K562 (cell line): ENCODE data around the gene CTTNBP2NL. TPM values are rescaled to one million over a fixed set of nuclear protein-coding genes. Genes with fewer than 3 reads are reported as not detected.
A peak's percentile ranks its signal among the peaks of the same experiment; 100 is the strongest.

Source experiments
- ATAC-seq: fragments of 200-7000 bp; cut with Tn5 transposase; 3 replicates; pipeline ENCODE4 v1.9.1; 2020; ENCODE audit warnings: moderate library complexity
- BruUV-seq: library from RNA; stranded (reverse); fragments of 400-500 nt; replicated peaks from 2 replicates; lab custom pipeline; 2021; lab: Mats Ljungman, UMichigan
- CTCF ChIA-PET: fragments of 300-600 bp; formaldehyde crosslinking; extraction: SDS; loops from one replicate; lab custom pipeline; 2021; ENCODE audit warnings: low intra/inter-chr PET ratio; lab: Yijun Ruan, JAX
- POLR2A ChIA-PET: fragments of 300-600, 350-650 bp; sonication (Branson Sonifier 250); formaldehyde crosslinking; extraction: SDS; loops from one replicate; lab custom pipeline; 2021; ENCODE audit warnings: antibody characterized with exemption, inconsistent platforms; lab: Yijun Ruan, JAX
- DNase-seq, 4 experiments: peaks; one replicate each; pipeline versions ENCODE4 v3.0.0 to v3.0.0-alpha.2; 2011 to 2018; ENCODE audit warnings: low spot score in 3 of 4, mixed read lengths in 3 of 4; ENCODE audit errors: extremely low read depth in 1 of 4
- FAIRE-seq: peaks from 2 replicates; lab custom pipeline; 2011; peaks lifted over from hg19 to GRCh38; lab: Jason Lieb, UNC
- H2AFZ ChIP-seq: 2 replicates; pipeline ENCODE4 v1.6.0; 2011; ENCODE audit warnings: low read depth, low read length, control low read depth, inconsistent platforms
- H3K27ac ChIP-seq: fragments of 200-600 bp; 3 replicates; pipeline ENCODE4 v1.8.0; 2011; ENCODE audit warnings: low read depth, mild to moderate bottlenecking, control low read depth, inconsistent platforms, low read length, moderate library complexity, mixed read lengths; ENCODE audit errors: extremely low read depth
- H3K27me3 ChIP-seq, 2 experiments: fragments of 300-600 bp in 1 of 2; 2 replicates in 1 of 2; 3 replicates in 1 of 2; pipeline versions ENCODE4 v1.6.0 to v1.8.0; 2011; ENCODE audit warnings: inconsistent platforms in 2 of 2, low read length in 2 of 2, mild to moderate bottlenecking in 1 of 2, mixed read lengths in 1 of 2, moderate library complexity in 1 of 2; ENCODE audit not compliant: control insufficient read depth in 2 of 2, insufficient read depth in 2 of 2
- H3K36me3 ChIP-seq: fragments of 300-600 bp; 3 replicates; pipeline ENCODE4 v1.8.0; 2011; ENCODE audit warnings: mild to moderate bottlenecking, low read length, inconsistent platforms; ENCODE audit not compliant: control insufficient read depth, insufficient read depth
- H3K4me1 ChIP-seq, 2 experiments: fragments of 200-600 bp in 1 of 2; replicated peaks in 1 of 2; 2 replicates in 1 of 2; 3 replicates in 1 of 2; pipeline versions ENCODE4 v1.5.1 to v1.8.0; 2011; ENCODE audit warnings: inconsistent platforms in 2 of 2, low read length in 2 of 2, mild to moderate bottlenecking in 1 of 2, mixed read lengths in 1 of 2, moderate library complexity in 1 of 2; ENCODE audit not compliant: control insufficient read depth in 2 of 2, insufficient read depth in 2 of 2
- H3K4me2 ChIP-seq: 2 replicates; pipeline ENCODE4 v1.6.1; 2011; ENCODE audit warnings: low read length, control low read depth, inconsistent platforms, mixed read lengths; ENCODE audit not compliant: insufficient read depth
- H3K4me3 ChIP-seq: fragments of 200-600 bp; sonication (generic), shearing (Covaris generic); 2 replicates; pipeline ENCODE4 v1.5.1; 2016; ENCODE audit warnings: control low read depth, inconsistent platforms
- H3K79me2 ChIP-seq: fragments of 200-600 bp; 3 replicates; pipeline ENCODE4 v1.8.0; 2011; ENCODE audit warnings: low read length, inconsistent platforms; ENCODE audit not compliant: control insufficient read depth, insufficient read depth
- H3K9ac ChIP-seq, 2 experiments: 2 replicates each; pipeline versions ENCODE4 v1.6.0 to v1.6.1; 2011; ENCODE audit warnings: low read depth in 2 of 2, low read length in 2 of 2, control low read depth in 1 of 2, inconsistent platforms in 1 of 2, mild to moderate bottlenecking in 1 of 2, mixed read lengths in 1 of 2; ENCODE audit not compliant: insufficient read depth in 1 of 2
- H3K9me1 ChIP-seq: one replicate; pipeline ENCODE4 v1.6.0; 2011; ENCODE audit warnings: inconsistent platforms, mild to moderate bottlenecking, low read length, moderate library complexity; ENCODE audit not compliant: control insufficient read depth, insufficient read depth
- H3K9me3 ChIP-seq: replicated peaks from 2 replicates; pipeline ENCODE4 v1.5.1; 2011; ENCODE audit warnings: low read depth, low read length, inconsistent platforms; ENCODE audit not compliant: control insufficient read depth, insufficient read depth
- H4K20me1 ChIP-seq: replicated peaks from 2 replicates; pipeline ENCODE4 v1.6.1; 2011; ENCODE audit warnings: low read length, inconsistent platforms, mixed read lengths; ENCODE audit not compliant: control insufficient read depth, insufficient read depth
- DACH1 ChIP-seq: fragments of 450-650 bp; IDR thresholded peaks from 2 replicates; pipeline ENCODE4 v1.6.1; 2018; ENCODE audit not compliant: partially characterized antibody
- GATAD2B ChIP-seq: fragments of 450-650 bp; IDR thresholded peaks from 2 replicates; pipeline ENCODE4 v1.6.1; 2017; ENCODE audit warnings: mild to moderate bottlenecking, borderline replicate concordance
- GTF2F1 ChIP-seq: IDR thresholded peaks from 2 replicates; pipeline ENCODE4 v1.6.1; 2011; ENCODE audit warnings: low read depth, low read length, improper control_type of control experiment
- HDAC1 ChIP-seq, 2 experiments: fragments of 450-650 bp; IDR thresholded peaks; 2 replicates each; pipeline ENCODE4 v1.6.1; 2016 to 2017; ENCODE audit warnings: inconsistent platforms in 1 of 2, mild to moderate bottlenecking in 1 of 2, moderate library complexity in 1 of 2
- HDAC3 ChIP-seq: fragments of 450-650 bp; IDR thresholded peaks from 2 replicates; pipeline ENCODE4 v1.6.1; 2018; ENCODE audit warnings: borderline replicate concordance, mild to moderate bottlenecking, moderate library complexity; ENCODE audit not compliant: partially characterized antibody
- KDM4B ChIP-seq, 2 experiments: fragments of 450-650 bp in 1 of 2; sonication (generic) in 1 of 2; IDR thresholded peaks; 2 replicates each; pipeline ENCODE4 v1.6.1; 2016 to 2017; ENCODE audit warnings: borderline replicate concordance in 2 of 2, antibody characterized with exemption in 1 of 2, low read depth in 1 of 2, mild to moderate bottlenecking in 1 of 2
- NCOA1 ChIP-seq: fragments of 450-650 bp; IDR thresholded peaks from 2 replicates; pipeline ENCODE4 v1.6.1; 2016; ENCODE audit warnings: low read depth
- NFIC ChIP-seq: fragments of 450-650 bp; IDR thresholded peaks from 2 replicates; pipeline ENCODE4 v1.6.1; 2017; ENCODE audit warnings: mild to moderate bottlenecking, inconsistent platforms
- NFRKB ChIP-seq: fragments of 450-650 bp; IDR thresholded peaks from 2 replicates; pipeline ENCODE4 v1.6.1; 2016; ENCODE audit warnings: low read depth
- PRMT5 ChIP-seq: sonication (generic); formaldehyde crosslinking; IDR thresholded peaks from 2 replicates; pipeline ENCODE4 v1.5.0; 2020; ENCODE audit warnings: missing genetic modification reagents
- ZBTB1 ChIP-seq: sonication (generic); formaldehyde crosslinking; IDR thresholded peaks from 2 replicates; pipeline ENCODE4 v1.8.1; 2023; ENCODE audit warnings: missing genetic modification reagents, low read depth, mild to moderate bottlenecking, borderline replicate concordance
- ZBTB2 ChIP-seq: fragments of 450-650 bp; IDR thresholded peaks from 2 replicates; pipeline ENCODE4 v1.6.1; 2016; ENCODE audit warnings: antibody characterized with exemption
- ZNF143 ChIP-seq: sonication (generic); formaldehyde crosslinking; IDR thresholded peaks from 2 replicates; pipeline ENCODE4 v1.9.0; 2022; ENCODE audit warnings: mild to moderate bottlenecking, missing genetic modification reagents
- ZNF224 ChIP-seq: sonication (generic); formaldehyde crosslinking; IDR thresholded peaks from 2 replicates; pipeline ENCODE4 v1.8.0; 2022; ENCODE audit warnings: mild to moderate bottlenecking, missing genetic modification reagents
- ZNF263 ChIP-seq: sonication (generic); formaldehyde crosslinking; IDR thresholded peaks from 2 replicates; pipeline ENCODE4 v1.8.0; 2022; ENCODE audit warnings: mild to moderate bottlenecking, missing genetic modification reagents, borderline replicate concordance
- WGBS: fragments of 100-300 bp; shearing (Covaris generic); methylation state at CpG from one replicate; pipeline ENCODE4 v1.1.6; 2016; ENCODE audit warnings: low coverage, mixed read lengths; ENCODE audit not compliant: insufficient coverage; ENCODE audit errors: missing lambda C conversion rate; 5-methylcytosine and 5-hydroxymethylcytosine counted together
- in situ Hi-C: fragments of 300-500 bp; cut with MboI; formaldehyde crosslinking; loops from 4 replicates; pipeline ENCODE4 v1.15.0; 2018; ENCODE audit warnings: inconsistent platforms, mixed read lengths
- intact Hi-C: fragments of 100-400 bp; cut with micrococcal nuclease; formaldehyde crosslinking; loops from 2 replicates; pipeline ENCODE4 v1.14.2; 2022
- polyA plus RNA-seq, 8 experiments: library from polyadenylated mRNA; depleted of rRNA in 4 of 8; stranded (reverse) in 5 of 8; unstranded in 3 of 8; fragments of >200 nt; fragmentation: Nextera tagmentation in 2 of 8; fragmentation: Illumina TruSeq in 1 of 8; extraction: Ambion mirVana in 2 of 8; extraction: Trizol in 1 of 8; gene quantifications; 2 replicates each; pipeline versions ENCODE4 v1.2.1 to v1.2.3, GENCODE V29; 2011 to 2014; ENCODE audit warnings: inconsistent platforms in 1 of 8, missing spikeins in 1 of 8
- total RNA-seq, 7 experiments: library from RNA; depleted of rRNA in 6 of 7; stranded (reverse); fragments of >200 nt in 6 of 7; fragmentation: Illumina TruSeq in 2 of 7; extraction: Trizol in 2 of 7; gene quantifications; 2 replicates each; pipeline versions ENCODE4 v1.2.1 to v1.2.3, GENCODE V29; 2011 to 2021; ENCODE audit warnings: low replicate concordance in 1 of 7
- TF ChIP-seq, protein P1 (sequence below), 3 experiments: fragments of 200-800 bp in 1 of 3; fragments of 250-450 bp in 1 of 3; fragments of 450-650 bp in 1 of 3; sonication (Bioruptor Pico) in 1 of 3; sonication (Bioruptor generic) in 1 of 3; formaldehyde crosslinking in 1 of 3; IDR thresholded peaks; 2 replicates each; pipeline versions ENCODE4 v1.6.1 to v1.8.0; 2016 to 2022; ENCODE audit warnings: mild to moderate bottlenecking in 2 of 3, missing genetic modification characterization in 2 of 3, missing compliant biosample characterization in 1 of 3, moderate library complexity in 1 of 3

The CTTNBP2NL gene
- total and polyA plus RNA-seq, 9 of the 15 experiments (the other 6 are each of a cell fraction or from before 2014, with no cell fraction given): 0.27 to 1.4 (median 0.62) TPM

DNA sequence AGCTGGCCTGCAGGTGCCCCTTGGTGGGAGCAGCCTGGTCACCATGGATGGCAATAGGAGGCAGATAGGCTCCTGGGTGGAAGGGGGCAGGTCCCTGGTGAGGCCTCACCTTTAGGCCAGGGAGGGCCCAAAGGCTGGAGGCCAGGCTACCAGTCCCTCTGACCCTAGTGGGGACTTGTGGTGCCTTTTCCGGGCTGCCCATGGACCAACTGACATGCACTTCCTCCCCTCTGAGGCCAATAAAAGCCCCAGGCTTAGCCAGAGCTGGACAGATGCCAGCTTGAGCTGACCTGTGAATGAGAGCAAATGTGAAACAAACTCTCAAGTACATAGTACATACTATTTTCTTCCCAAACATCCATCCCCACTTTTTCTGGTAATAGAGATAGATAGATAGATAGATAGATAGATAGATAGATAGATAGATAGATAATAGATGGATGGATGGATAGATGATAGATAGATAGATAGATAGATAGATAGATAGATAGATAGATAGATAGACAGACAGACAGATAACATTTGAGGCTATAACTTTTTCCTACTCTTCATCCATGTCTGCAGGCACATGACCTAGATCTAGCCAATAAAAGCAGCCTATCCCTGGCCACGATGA, 9.2 kb upstream of the CTTNBP2NL start:
- in situ Hi-C loops: no loop called here
- BruUV-seq: no TSS peak
- intact Hi-C loops: no loop called here
- Histone ChIP-seq H4K20me1 (no peaks in the 10 kb centered on the region; the same call in 1 of the 2 replicates), H3K4me3 (no peak overlapping the region), H3K9ac (no peak overlapping the region), H3K27ac (no peak overlapping the region), H3K4me2 (no peak overlapping the region), H3K9me1 (no peaks in the 10 kb centered on the region), H3K27me3 (peaks cover 0 to 4% of the 10 kb centered on the region in 2 experiments; a peak in 2 of 5 replicates), H3K9me3 (no peaks in the 10 kb centered on the region), H3K36me3 (no peaks in the 10 kb centered on the region), H3K79me2 (no peaks in the 10 kb centered on the region), H2AFZ (no peak overlapping the region), H3K4me1 (peaks cover 0 to 5% of the 10 kb centered on the region in 2 experiments; a peak in 1 of 5 replicates)
- POLR2A ChIA-PET: interaction anchor here (0.6 to 1.1 kb wide), 2 partner anchors 19 to 329 kb away, joined by 3 to 4 read pairs; partner anchors contain the start of gene PPM1J
- WGBS: 11% methylated on average over 2 of the region's 2 CpGs
- ATAC-seq: no peak
- TF ChIP-seq ZBTB2 (peak; percentile 71; the same call in 1 of the 2 replicates), HDAC3 (no peak), DACH1 (peak; percentile 98), ZNF143 (CRISPR knock-in tag) (no peak), HDAC1 (IDR thresholded peaks at IDR 0.05) (no peak), KDM4B (IDR thresholded peaks at IDR 0.05; ENCODE audit: borderline replicate concordance in 2 of 2, low read depth in 1 of 2) (no peak), GTF2F1 (no peak), ZNF224 (CRISPR knock-in tag) (no peak), ZBTB1 (CRISPR knock-in tag) (no peak), PRMT5 (CRISPR knock-in tag) (no peak), NCOA1 (no peak), NFIC (peak; percentile 55), ZNF263 (CRISPR knock-in tag) (no peak), GATAD2B (peak; percentile 94; the same call in 1 of the 2 replicates), NFRKB (no peak)
- TF ChIP-seq, protein P1, sequence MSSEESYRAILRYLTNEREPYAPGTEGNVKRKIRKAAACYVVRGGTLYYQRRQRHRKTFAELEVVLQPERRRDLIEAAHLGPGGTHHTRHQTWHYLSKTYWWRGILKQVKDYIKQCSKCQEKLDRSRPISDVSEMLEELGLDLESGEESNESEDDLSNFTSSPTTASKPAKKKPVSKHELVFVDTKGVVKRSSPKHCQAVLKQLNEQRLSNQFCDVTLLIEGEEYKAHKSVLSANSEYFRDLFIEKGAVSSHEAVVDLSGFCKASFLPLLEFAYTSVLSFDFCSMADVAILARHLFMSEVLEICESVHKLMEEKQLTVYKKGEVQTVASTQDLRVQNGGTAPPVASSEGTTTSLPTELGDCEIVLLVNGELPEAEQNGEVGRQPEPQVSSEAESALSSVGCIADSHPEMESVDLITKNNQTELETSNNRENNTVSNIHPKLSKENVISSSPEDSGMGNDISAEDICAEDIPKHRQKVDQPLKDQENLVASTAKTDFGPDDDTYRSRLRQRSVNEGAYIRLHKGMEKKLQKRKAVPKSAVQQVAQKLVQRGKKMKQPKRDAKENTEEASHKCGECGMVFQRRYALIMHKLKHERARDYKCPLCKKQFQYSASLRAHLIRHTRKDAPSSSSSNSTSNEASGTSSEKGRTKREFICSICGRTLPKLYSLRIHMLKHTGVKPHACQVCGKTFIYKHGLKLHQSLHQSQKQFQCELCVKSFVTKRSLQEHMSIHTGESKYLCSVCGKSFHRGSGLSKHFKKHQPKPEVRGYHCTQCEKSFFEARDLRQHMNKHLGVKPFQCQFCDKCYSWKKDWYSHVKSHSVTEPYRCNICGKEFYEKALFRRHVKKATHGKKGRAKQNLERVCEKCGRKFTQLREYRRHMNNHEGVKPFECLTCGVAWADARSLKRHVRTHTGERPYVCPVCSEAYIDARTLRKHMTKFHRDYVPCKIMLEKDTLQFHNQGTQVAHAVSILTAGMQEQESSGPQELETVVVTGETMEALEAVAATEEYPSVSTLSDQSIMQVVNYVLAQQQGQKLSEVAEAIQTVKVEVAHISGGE (CRISPR knock-in tag; IDR thresholded peaks at IDR 0.05): no peak
- CTCF ChIA-PET: no interaction called here
- DNase-seq: no peak
- FAIRE-seq: no peak
